Kidney (tissue), 14 donors: ENCODE data around the gene HECTD2. TPM values are rescaled to one million over a fixed set of nuclear protein-coding genes. Genes with fewer than 3 reads are reported as not detected.

Source experiments
- DNase-seq, 5 donors: peaks; one replicate each; pipeline ENCODE4 v3.0.0-alpha.2; 2013 to 2020
- FAIRE-seq: peaks from 2 replicates; lab custom pipeline; 2012; peaks lifted over from hg19 to GRCh38; lab: Jason Lieb, UNC
- H3K27ac ChIP-seq, 2 donors: one replicate each; pipeline ENCODE4 v1.7.0; 2013; ENCODE audit warnings: low read depth in 2 of 2, low read length in 2 of 2, inconsistent platforms in 1 of 2
- H3K27me3 ChIP-seq: one replicate; pipeline ENCODE4 v1.7.1; 2013; ENCODE audit warnings: low read length, inconsistent platforms; ENCODE audit not compliant: control insufficient read depth, insufficient read depth
- H3K36me3 ChIP-seq, 3 donors: one replicate each; pipeline versions ENCODE4 v1.7.0 to v1.7.1; 2013; ENCODE audit warnings: low read length in 3 of 3, control low read depth in 1 of 3, inconsistent platforms in 1 of 3; ENCODE audit not compliant: insufficient read depth in 3 of 3, control insufficient read depth in 2 of 3
- H3K4me1 ChIP-seq, 3 donors: one replicate each; pipeline versions ENCODE4 v1.7.0 to v1.7.1; 2013; ENCODE audit warnings: low read length in 3 of 3, inconsistent platforms in 1 of 3, low read depth in 1 of 3; ENCODE audit not compliant: control insufficient read depth in 2 of 3, insufficient read depth in 2 of 3
- H3K4me3 ChIP-seq, 3 donors: one replicate each; pipeline versions ENCODE4 v1.7.0 to v1.8.1; 2013; ENCODE audit warnings: low read length in 3 of 3, control low read depth in 1 of 3, inconsistent platforms in 1 of 3
- H3K9ac ChIP-seq, 3 donors: one replicate each; pipeline versions ENCODE4 v1.7.0 to v1.7.1; 2013; ENCODE audit warnings: low read length in 3 of 3, control low read depth in 1 of 3, inconsistent platforms in 1 of 3
- H3K9me3 ChIP-seq, 3 donors: one replicate each; pipeline versions ENCODE4 v1.7.0 to v1.7.1; 2013; ENCODE audit warnings: low read length in 3 of 3, control low read depth in 1 of 3, inconsistent platforms in 1 of 3; ENCODE audit not compliant: control insufficient read depth in 2 of 3, insufficient read depth in 1 of 3
- intact Hi-C: fragments of 100-400 bp; cut with DNase I; formaldehyde crosslinking; loops from one replicate; pipeline ENCODE4 v1.11.1; 2022
- polyA plus RNA-seq: library from polyadenylated mRNA; stranded (reverse); fragments of 350-450 nt; fragmentation: Illumina TruSeq; extraction: RNeasy Lipid Tissue Mini Kit (QIAGEN cat#74804); gene quantifications from one replicate; pipeline ENCODE4 v1.2.3, GENCODE V29; 2014; ENCODE audit warnings: low read depth, low replicate concordance; ENCODE audit not compliant: insufficient read depth
- total RNA-seq: library from RNA; stranded (reverse); fragmentation: NEBNext Ultra II Directional; extraction: Animal tissue kit (Norgen Biotek cat#: 25700); gene quantifications from one replicate; pipeline ENCODE4 v1.2.1, GENCODE V29; 2021
- TF ChIP-seq, protein P1 (sequence below): IDR thresholded peaks from 3 replicates; pipeline ENCODE4 v1.5.1; 2012; ENCODE audit warnings: mild to moderate bottlenecking, moderate library complexity, borderline replicate concordance; ENCODE audit not compliant: insufficient read depth; ENCODE audit errors: extremely low read depth
- donor health status: control.
- donor health status: control.
- donor health status: control.
- donor health status: control.
- donor health status: control.
- donor health status: DM: yes; HTN: yes; CAD: no.
- donor health status: Normal renal cell carcinoma (clear cell type).

Gene HECTD2
- total and polyA plus RNA-seq, 2 donors from 2014 or later: 4.5 to 12.2 TPM

DNA sequence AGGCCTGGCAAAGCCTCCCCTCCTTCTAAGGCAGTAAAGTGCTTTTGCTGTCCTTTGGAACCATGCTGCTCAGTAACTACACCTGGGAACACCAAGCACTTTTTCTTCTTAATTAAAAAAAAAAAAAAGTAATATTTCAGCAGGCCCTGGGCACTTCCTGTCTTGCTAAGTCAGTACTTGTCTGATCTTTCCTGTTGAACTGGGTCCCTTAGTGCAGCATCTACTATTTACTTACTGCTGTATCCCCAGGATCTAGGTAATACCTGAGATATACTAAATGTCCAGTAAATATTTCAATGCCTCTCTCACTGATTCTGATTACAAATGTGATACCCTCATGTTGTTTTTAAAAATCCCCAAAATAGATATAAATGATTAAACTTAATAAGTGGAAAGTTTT, 145.3 kb downstream of the HECTD2 start:
- Histone ChIP-seq H3K36me3 (no peaks in the 10 kb centered on the region), H3K9me3 (no peaks in the 10 kb centered on the region), H3K4me1 (peaks cover 2 to 15% (median 13%) of the 10 kb centered on the region in 3 donors), H3K4me3 (no peak overlapping the region), H3K27ac (no peak overlapping the region), H3K27me3 (no peaks in the 10 kb centered on the region), H3K9ac (no peak overlapping the region)
- DNase-seq: no peak
- intact Hi-C loops: no loop called here
- FAIRE-seq: no peak
- TF ChIP-seq, protein P1, sequence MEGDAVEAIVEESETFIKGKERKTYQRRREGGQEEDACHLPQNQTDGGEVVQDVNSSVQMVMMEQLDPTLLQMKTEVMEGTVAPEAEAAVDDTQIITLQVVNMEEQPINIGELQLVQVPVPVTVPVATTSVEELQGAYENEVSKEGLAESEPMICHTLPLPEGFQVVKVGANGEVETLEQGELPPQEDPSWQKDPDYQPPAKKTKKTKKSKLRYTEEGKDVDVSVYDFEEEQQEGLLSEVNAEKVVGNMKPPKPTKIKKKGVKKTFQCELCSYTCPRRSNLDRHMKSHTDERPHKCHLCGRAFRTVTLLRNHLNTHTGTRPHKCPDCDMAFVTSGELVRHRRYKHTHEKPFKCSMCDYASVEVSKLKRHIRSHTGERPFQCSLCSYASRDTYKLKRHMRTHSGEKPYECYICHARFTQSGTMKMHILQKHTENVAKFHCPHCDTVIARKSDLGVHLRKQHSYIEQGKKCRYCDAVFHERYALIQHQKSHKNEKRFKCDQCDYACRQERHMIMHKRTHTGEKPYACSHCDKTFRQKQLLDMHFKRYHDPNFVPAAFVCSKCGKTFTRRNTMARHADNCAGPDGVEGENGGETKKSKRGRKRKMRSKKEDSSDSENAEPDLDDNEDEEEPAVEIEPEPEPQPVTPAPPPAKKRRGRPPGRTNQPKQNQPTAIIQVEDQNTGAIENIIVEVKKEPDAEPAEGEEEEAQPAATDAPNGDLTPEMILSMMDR: no peak

DNA sequence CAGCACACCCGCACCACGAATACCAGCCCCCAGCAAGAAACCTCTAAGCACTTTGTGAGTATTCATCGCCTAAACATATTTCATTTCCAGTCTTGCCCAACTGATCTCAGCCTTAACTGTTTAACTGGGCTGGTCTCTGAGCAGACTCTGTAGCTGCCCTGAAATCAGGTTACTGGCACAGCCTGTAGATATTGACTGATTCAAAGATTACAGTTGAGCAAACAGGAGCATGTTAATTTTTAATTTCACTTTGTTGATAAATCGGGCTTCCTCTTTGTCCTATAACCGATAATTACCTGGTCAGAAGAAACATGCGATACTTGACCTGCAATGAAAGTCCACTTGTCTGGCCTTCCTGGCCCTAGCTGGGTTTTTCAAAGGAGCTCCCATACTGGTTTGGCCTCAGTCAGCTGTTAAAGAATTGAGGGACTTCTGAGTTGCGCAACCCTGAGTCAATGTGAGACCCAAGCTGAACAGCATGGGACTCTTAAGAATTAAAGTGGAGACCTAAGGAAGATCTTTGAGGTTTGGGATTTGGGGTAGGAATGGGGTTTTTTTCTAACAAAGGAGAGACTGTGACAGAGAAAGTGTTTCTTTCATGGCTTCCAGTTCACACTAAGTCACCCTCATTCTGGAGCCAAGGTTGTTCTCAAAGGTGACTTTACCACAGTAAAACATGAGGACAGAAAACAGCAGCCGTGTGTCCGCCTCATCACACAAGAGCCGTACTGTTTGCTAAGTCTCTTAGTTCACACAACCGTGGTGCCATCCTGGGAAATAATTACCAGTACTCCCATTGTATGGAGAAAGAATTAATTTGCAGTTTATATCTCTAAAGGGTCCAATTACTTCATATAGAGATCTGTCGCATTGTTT, 146.8 kb downstream of the HECTD2 start:
- H3K27ac ChIP-seq: peak overlapping the region; percentile 8 to 23
- H3K4me1 ChIP-seq: peaks cover 2 to 13% (median 12%) of the 10 kb centered on the region in 3 donors
- H3K9ac ChIP-seq: no peak overlapping the region
- DNase-seq: peak in 1 of 5 donors; percentile 28
- no peaks in the 10 kb centered on the region for H3K27me3 ChIP-seq
- H3K4me3 ChIP-seq: no peak overlapping the region
- intact Hi-C loops: no loop called here
- FAIRE-seq: no peak
- no peaks in the 10 kb centered on the region for H3K9me3 ChIP-seq
- no peaks in the 10 kb centered on the region for H3K36me3 ChIP-seq
- TF ChIP-seq, protein P1: no peak

DNA sequence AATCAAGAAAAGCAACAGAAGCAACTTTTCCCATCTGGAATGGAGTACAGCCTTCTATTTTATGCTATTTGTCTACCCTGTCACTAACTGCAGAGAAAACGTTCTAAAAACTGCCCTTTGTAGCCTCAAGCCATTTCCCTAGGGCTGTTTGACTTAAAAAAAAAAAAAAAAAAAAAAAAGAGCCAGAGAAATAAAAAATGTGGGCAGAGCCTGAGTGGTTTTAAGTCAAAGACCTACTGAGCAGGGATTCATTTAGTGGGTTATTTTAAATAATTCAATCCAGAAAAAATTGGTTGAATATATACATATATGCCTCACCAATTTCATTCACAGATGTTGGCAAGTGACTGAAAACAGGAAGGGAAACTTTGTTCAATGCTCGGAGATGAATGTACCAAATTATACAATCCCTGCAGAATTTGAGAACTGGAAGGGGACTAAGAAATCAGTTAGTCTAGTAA, 147.5 kb downstream of the HECTD2 start:
- H3K4me3 ChIP-seq: no peak overlapping the region
- intact Hi-C loops: no loop called here
- TF ChIP-seq, protein P1: no peak
- peaks cover 2 to 10% (median 7%) of the 10 kb centered on the region in 3 donors for H3K4me1 ChIP-seq
- no peak overlapping the region for H3K27ac ChIP-seq
- H3K36me3 ChIP-seq: no peaks in the 10 kb centered on the region
- peak in 2 of 5 donors; percentile 21 to 52 for DNase-seq
- H3K9me3 ChIP-seq: no peaks in the 10 kb centered on the region
- H3K9ac ChIP-seq: no peak overlapping the region
- FAIRE-seq: no peak
- no peaks in the 10 kb centered on the region for H3K27me3 ChIP-seq
